ENCODE data around the gene C1QTNF5. TPM values are rescaled to one million over a fixed set of nuclear protein-coding genes. Genes with fewer than 3 reads are reported as not detected.
"Not testable (repeated sequence)": the region's sequence is repeated elsewhere in the genome, so short reads cannot be mapped to it uniquely, and the experiment has no call there.

C1QTNF5 gene, protein sequence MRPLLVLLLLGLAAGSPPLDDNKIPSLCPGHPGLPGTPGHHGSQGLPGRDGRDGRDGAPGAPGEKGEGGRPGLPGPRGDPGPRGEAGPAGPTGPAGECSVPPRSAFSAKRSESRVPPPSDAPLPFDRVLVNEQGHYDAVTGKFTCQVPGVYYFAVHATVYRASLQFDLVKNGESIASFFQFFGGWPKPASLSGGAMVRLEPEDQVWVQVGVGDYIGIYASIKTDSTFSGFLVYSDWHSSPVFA
- not detected for total RNA-seq
- not detected for polyA plus RNA-seq
- total RNA-seq, result not detected

DNA sequence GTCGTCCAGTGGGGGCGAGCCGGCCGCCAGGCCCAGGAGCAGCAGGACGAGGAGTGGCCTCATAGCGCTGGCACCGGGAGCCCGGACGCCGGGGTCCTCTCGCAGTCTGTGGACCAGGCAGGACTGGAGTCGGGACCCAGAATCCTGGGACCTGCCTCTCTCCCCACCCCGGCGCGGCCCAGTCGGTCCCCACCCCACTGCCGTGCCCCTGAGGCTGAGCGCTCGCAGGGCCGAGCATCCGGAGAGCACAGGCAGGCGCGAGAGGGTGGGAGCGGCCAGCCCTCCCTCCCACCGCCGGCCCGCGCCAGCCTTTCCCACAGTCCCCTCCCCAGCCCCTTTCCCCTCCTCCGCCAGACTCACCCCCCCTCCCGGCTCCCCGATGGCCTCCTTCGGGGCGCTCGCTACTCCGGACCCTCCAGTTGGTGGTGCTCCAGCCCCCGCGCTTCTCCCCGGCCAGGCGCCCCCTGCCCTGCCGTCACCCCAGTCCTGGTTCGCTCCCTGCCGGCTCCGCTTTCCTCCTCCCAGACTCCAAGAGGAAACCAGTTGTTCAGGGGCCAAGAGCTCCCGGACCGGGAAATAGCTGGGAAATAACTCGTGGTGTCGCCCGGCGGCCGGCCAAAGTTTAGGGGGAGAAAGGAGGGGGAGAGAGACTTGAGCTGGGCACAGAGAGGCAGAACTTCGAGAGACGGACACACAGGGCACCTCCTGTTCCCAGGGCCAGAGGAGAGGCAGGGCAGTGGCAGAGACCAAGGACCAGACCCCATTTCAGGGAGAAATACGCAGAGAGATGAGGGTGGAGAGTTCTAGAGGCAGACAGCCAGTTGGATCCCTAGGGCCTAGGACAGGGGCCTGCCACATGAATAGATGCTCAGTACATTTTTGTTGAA is at the start of gene C1QTNF5:
Gene C1QTNF5 (minus strand): TSS at position 549 of the 887 bp plus-strand sequence. CDS start 486 bp downstream, at position 63.
- ATAC-seq, result no peak
- peak within 1 kb of the TSS in 8 of 10 donors; percentile 1 to 75 (median 42) for H3K4me3 Mint-ChIP-seq
- peaks cover 4 to 16% of the 10 kb centered on the region in 2 donors for H3K27me3 ChIP-seq (ENCODE audit: control insufficient read depth in 2 of 2, insufficient read depth in 2 of 2, low read length in 2 of 2)
- ChIA-PET POLR2A (interaction anchor here (1.7 kb wide), 1 partner anchor 33 kb away, joined by 3 read pairs; no protein-coding TSS in a partner anchor), CTCF (no interaction called here)
- no peak within 1 kb of the TSS for H3K4me3 ChIP-seq (ENCODE audit: low read length)
- no peak for DNase-seq
- H3K4me1 ChIP-seq (ENCODE audit: control insufficient read depth in 2 of 2, insufficient read depth in 2 of 2, low read length in 2 of 2), result peaks cover 0 to 10% of the 10 kb centered on the region in 2 donors
- intact Hi-C loops (cut with micrococcal nuclease), result no loop called here
- H3K27me3 Mint-ChIP-seq, result peaks cover 31 to 48% (median 34%) of the 10 kb centered on the region in 5 donors
- H3K9me3 Mint-ChIP-seq, result no peaks in the 10 kb centered on the region
- peak within 1 kb of the TSS in 1 of 9 donors; percentile 38 for H3K27ac Mint-ChIP-seq
- peaks cover 0 to 10% (median 0%) of the 10 kb centered on the region in 5 donors for H3K36me3 Mint-ChIP-seq
- no peaks in the 10 kb centered on the region for H3K9me3 ChIP-seq (ENCODE audit: control insufficient read depth in 2 of 3, low read length in 3 of 3)
- H3K36me3 ChIP-seq (ENCODE audit: control insufficient read depth in 2 of 3, insufficient read depth in 3 of 3, low read length in 3 of 3), result peaks cover 0 to 11% (median 0%) of the 10 kb centered on the region in 3 experiments
- H3K4me1 Mint-ChIP-seq, result peaks cover 10 to 40% (median 30%) of the 10 kb centered on the region in 7 donors
- no peak within 1 kb of the TSS for H3K27ac ChIP-seq (ENCODE audit: low read depth, low read length)

DNA sequence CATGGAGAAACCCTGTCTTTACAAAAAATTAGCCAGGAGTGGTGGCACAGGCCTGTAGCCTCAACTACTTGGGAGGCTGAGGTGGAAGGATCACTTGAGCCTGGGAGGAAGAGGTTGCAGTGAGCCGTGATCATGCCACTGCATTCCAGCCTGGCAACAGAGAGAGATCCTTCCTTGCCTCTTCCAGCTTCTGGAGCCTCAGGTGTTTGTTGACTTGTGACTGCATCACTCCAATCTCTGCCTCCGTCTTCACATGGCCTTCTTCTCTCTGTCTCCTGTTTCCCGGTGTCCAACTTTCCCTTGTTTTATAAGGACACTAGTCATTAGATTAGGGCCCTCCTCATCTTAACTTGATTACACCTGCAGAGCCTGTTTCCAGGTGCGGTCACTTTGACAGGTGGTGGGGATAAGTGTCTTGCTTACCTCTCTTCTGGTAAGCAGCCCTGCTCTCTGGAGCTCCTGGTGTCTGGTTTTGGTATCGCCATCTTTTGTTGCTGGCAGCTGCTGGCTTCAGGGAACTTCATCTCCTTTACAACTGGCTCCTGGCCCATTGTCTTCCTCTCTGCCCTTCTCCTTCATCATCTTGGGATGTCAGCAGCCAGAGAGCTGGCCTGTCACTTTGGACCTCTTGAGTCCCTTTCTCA is 49.0 kb upstream of the C1QTNF5 start:
- Histone ChIP-seq H3K27me3 (ENCODE audit: control insufficient read depth in 2 of 2, insufficient read depth in 2 of 2, low read length in 2 of 2) (no peaks in the 10 kb centered on the region), H3K9me3 (ENCODE audit: control insufficient read depth in 2 of 3, low read length in 3 of 3) (no peaks in the 10 kb centered on the region), H3K4me1 (ENCODE audit: control insufficient read depth in 2 of 2, insufficient read depth in 2 of 2, low read length in 2 of 2) (no peaks in the 10 kb centered on the region), H3K36me3 (ENCODE audit: control insufficient read depth in 2 of 3, insufficient read depth in 3 of 3, low read length in 3 of 3) (no peaks in the 10 kb centered on the region), H3K27ac (ENCODE audit: low read depth, low read length) (no peak overlapping the region), H3K4me3 (ENCODE audit: low read length) (no peak overlapping the region)
- Mint-ChIP-seq H3K4me3 (no peak overlapping the region), H3K9me3 (no peaks in the 10 kb centered on the region), H3K27ac (peak overlapping the region in 1 of 9 donors; percentile 51), H3K27me3 (peaks cover 0 to 28% (median 16%) of the 10 kb centered on the region in 5 donors), H3K36me3 (peaks cover 0 to 5% (median 0%) of the 10 kb centered on the region in 5 donors), H3K4me1 (no peaks in the 10 kb centered on the region)
- CTCF ChIA-PET, result interaction anchor here (1.3 kb wide), 1 partner anchor 15 kb away, joined by 3 read pairs; no protein-coding TSS in a partner anchor
- intact Hi-C loops (cut with micrococcal nuclease), result no loop called here
- POLR2A ChIA-PET, result no interaction called here
- ATAC-seq (no peak), DNase-seq (peak in 1 of 9 donors; percentile 11)

DNA sequence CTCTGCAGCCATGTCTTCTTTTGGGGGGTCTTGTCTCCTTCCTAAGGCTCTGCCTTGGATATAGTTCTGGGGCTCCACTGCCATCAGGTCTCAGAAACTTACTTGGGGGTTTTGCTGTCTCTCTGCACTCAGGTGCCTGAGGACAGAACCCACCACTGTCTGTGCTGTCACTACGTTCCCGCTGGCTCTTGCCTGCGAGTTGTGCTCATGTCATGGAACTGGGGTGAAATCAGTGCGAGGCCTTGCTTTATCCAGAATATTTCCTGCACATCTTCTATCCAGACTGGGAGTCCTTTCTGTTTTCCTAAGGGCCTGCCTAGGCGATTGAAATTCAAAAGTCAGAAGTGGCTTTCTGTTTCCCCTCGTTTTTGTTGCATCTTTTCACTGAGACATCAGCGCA is 47.4 kb upstream of the C1QTNF5 start:
- POLR2A ChIA-PET, result no interaction called here
- H3K9me3 ChIP-seq (ENCODE audit: control insufficient read depth in 2 of 3, low read length in 3 of 3), result no peaks in the 10 kb centered on the region
- no peak overlapping the region for H3K27ac ChIP-seq (ENCODE audit: low read depth, low read length)
- Mint-ChIP-seq H3K27me3 (peaks cover 0 to 19% (median 12%) of the 10 kb centered on the region in 5 donors), H3K36me3 (peaks cover 0 to 5% (median 0%) of the 10 kb centered on the region in 5 donors), H3K4me3 (no peak overlapping the region), H3K27ac (no peak overlapping the region), H3K4me1 (no peaks in the 10 kb centered on the region), H3K9me3 (no peaks in the 10 kb centered on the region)
- H3K4me1 ChIP-seq (ENCODE audit: control insufficient read depth in 2 of 2, insufficient read depth in 2 of 2, low read length in 2 of 2), result no peaks in the 10 kb centered on the region
- intact Hi-C loops (cut with micrococcal nuclease), result no loop called here
- H3K4me3 ChIP-seq (ENCODE audit: low read length), result no peak overlapping the region
- H3K36me3 ChIP-seq (ENCODE audit: control insufficient read depth in 2 of 3, insufficient read depth in 3 of 3, low read length in 3 of 3), result no peaks in the 10 kb centered on the region
- ATAC-seq (no peak), DNase-seq (no peak)
- CTCF ChIA-PET, result no interaction called here
- no peaks in the 10 kb centered on the region for H3K27me3 ChIP-seq (ENCODE audit: control insufficient read depth in 2 of 2, insufficient read depth in 2 of 2, low read length in 2 of 2)

DNA sequence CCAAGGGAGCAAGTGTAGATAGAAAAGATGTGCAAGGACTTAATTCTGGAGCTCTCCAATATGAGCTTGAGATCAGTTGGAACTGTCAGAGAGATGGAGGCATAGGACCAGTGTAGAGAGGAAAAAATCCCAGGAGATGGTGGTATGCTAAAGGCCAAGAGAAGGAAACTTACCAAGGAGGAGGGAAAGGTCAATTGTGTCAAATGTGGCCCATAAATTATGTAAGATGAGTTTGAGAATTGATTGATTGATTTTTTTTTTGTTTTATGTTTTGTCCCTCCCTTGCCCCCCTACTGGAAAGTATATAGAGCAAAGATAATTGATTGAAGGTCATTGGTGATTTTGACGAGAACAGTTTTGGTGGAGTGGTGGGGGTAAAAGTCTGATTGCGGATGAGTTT is 43.6 kb upstream of the C1QTNF5 start:
- H3K27ac Mint-ChIP-seq, result no peak overlapping the region
- ChIA-PET CTCF (interaction anchor here (4.1 kb wide), 1 partner anchor 28 kb away, joined by 34 read pairs; no protein-coding TSS in a partner anchor), POLR2A (no interaction called here)

DNA sequence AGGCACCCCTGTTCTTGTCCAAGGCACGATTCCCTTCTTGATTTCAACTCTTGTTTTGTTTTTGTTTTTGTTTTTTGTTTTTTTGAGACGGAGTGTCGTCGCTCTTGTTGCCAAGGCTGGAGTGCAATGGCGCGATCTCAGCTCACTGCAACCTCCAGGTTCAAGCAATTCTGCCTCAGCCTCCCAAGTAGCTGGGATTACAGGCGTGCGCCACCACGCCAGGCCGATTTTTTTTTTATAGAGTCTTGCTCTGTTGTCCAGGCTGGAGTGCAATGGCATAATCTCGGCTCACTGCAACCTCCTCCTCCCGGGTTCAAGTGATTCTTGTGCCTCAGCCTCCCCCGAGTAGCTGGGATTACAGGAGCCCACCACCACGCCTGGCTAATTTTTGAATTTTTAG is 41.8 kb upstream of the C1QTNF5 start:
- peaks cover 9 to 14% of the 10 kb centered on the region in 2 donors for H3K4me1 ChIP-seq (ENCODE audit: control insufficient read depth in 2 of 2, insufficient read depth in 2 of 2, low read length in 2 of 2)
- H3K9me3 ChIP-seq (ENCODE audit: control insufficient read depth in 2 of 3, low read length in 3 of 3); H3K36me3 Mint-ChIP-seq; H3K36me3 ChIP-seq (ENCODE audit: control insufficient read depth in 2 of 3, insufficient read depth in 3 of 3, low read length in 3 of 3); H3K27ac Mint-ChIP-seq; H3K27ac ChIP-seq (ENCODE audit: low read depth, low read length); H3K27me3 ChIP-seq (ENCODE audit: control insufficient read depth in 2 of 2, insufficient read depth in 2 of 2, low read length in 2 of 2); H3K9me3 Mint-ChIP-seq; H3K27me3 Mint-ChIP-seq; POLR2A ChIA-PET; DNase-seq; H3K4me3 Mint-ChIP-seq; ATAC-seq: not testable (repeated sequence)
- intact Hi-C loops (cut with micrococcal nuclease), result loop anchor here in 1 of 2 donors (5.0 kb wide), 1 partner anchor 1565 kb away; no protein-coding TSS in a partner anchor
- H3K4me3 ChIP-seq (ENCODE audit: low read length), result peak overlapping the region; percentile 81
- H3K4me1 Mint-ChIP-seq, result peaks cover 0 to 13% (median 5%) of the 10 kb centered on the region in 7 donors
- CTCF ChIA-PET, result interaction anchor here (0.6 to 4.1 kb wide), 3 partner anchors 26 to 913 kb away, joined by 3 to 34 read pairs (median 3); no protein-coding TSS in a partner anchor

More for the DNA sequence above, 43.6 kb upstream of the C1QTNF5 start:
- Histone ChIP-seq H3K36me3 (ENCODE audit: control insufficient read depth in 2 of 3, insufficient read depth in 3 of 3, low read length in 3 of 3) (no peaks in the 10 kb centered on the region), H3K9me3 (ENCODE audit: control insufficient read depth in 2 of 3, low read length in 3 of 3) (no peaks in the 10 kb centered on the region), H3K27me3 (ENCODE audit: control insufficient read depth in 2 of 2, insufficient read depth in 2 of 2, low read length in 2 of 2) (no peaks in the 10 kb centered on the region), H3K27ac (ENCODE audit: low read depth, low read length) (no peak overlapping the region), H3K4me3 (ENCODE audit: low read length) (no peak overlapping the region), H3K4me1 (ENCODE audit: control insufficient read depth in 2 of 2, insufficient read depth in 2 of 2, low read length in 2 of 2) (peaks cover 9 to 14% of the 10 kb centered on the region in 2 donors)
- DNase-seq (no peak), ATAC-seq (no peak)
- intact Hi-C loops (cut with micrococcal nuclease), result loop anchor here in 1 of 2 donors (5.0 kb wide), 1 partner anchor 1567 kb away; no protein-coding TSS in a partner anchor
- no peaks in the 10 kb centered on the region for H3K36me3 Mint-ChIP-seq
- H3K27me3 Mint-ChIP-seq, result peaks cover 0 to 6% (median 4%) of the 10 kb centered on the region in 5 donors
- no peak overlapping the region for H3K4me3 Mint-ChIP-seq
- H3K4me1 Mint-ChIP-seq, result peaks cover 0 to 13% (median 4%) of the 10 kb centered on the region in 7 donors
- H3K9me3 Mint-ChIP-seq, result peaks cover 0 to 2% (median 0%) of the 10 kb centered on the region in 11 donors

DNA sequence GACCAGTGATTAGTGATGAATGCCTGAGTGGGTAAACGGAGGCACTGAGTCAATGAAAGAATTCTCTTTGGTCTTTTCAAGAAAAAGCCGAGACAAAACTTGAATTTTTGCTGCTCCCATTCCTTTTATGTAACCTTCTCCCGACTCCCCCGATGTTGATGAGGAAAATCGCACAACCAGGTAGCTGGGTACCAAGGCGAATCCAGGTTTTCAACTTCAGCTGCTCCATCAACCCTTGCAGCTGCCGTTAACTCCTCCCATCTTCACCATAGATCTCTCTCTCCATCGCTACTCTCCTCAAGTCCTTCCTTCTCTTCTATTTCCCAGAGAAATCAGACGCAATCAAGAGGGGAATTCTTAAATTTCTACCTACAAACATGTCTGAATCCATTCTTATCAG is 41.4 kb upstream of the C1QTNF5 start:
- CTCF ChIA-PET, result interaction anchor here (4.1 kb wide), 1 partner anchor 26 kb away, joined by 34 read pairs; no protein-coding TSS in a partner anchor
- Mint-ChIP-seq H3K27ac (no peak overlapping the region), H3K4me3 (no peak overlapping the region), H3K9me3 (peaks cover 0 to 2% (median 0%) of the 10 kb centered on the region in 11 donors), H3K36me3 (no peaks in the 10 kb centered on the region), H3K27me3 (peaks cover 0 to 9% (median 0%) of the 10 kb centered on the region in 5 donors), H3K4me1 (peaks cover 0 to 13% (median 5%) of the 10 kb centered on the region in 7 donors)
- ATAC-seq (no peak), DNase-seq (peak in 1 of 9 donors; percentile 9)
- Histone ChIP-seq H3K27ac (ENCODE audit: low read depth, low read length) (peak overlapping the region; percentile 53), H3K36me3 (ENCODE audit: control insufficient read depth in 2 of 3, insufficient read depth in 3 of 3, low read length in 3 of 3) (no peaks in the 10 kb centered on the region), H3K4me3 (ENCODE audit: low read length) (peak overlapping the region; percentile 81), H3K27me3 (ENCODE audit: control insufficient read depth in 2 of 2, insufficient read depth in 2 of 2, low read length in 2 of 2) (no peaks in the 10 kb centered on the region), H3K4me1 (ENCODE audit: control insufficient read depth in 2 of 2, insufficient read depth in 2 of 2, low read length in 2 of 2) (peaks cover 9 to 14% of the 10 kb centered on the region in 2 donors), H3K9me3 (ENCODE audit: control insufficient read depth in 2 of 3, low read length in 3 of 3) (no peaks in the 10 kb centered on the region)
- POLR2A ChIA-PET, result no interaction called here
- intact Hi-C loops (cut with micrococcal nuclease), result loop anchor here in 1 of 2 donors (5.0 kb wide), 1 partner anchor 1565 kb away; no protein-coding TSS in a partner anchor
